ENCODE data around the gene HEYL. TPM values are rescaled to one million over a fixed set of nuclear protein-coding genes. Genes with fewer than 3 reads are reported as not detected.

Gene HEYL
- total RNA-seq, 1 donor from 2014 or later: 34.0 TPM

DNA sequence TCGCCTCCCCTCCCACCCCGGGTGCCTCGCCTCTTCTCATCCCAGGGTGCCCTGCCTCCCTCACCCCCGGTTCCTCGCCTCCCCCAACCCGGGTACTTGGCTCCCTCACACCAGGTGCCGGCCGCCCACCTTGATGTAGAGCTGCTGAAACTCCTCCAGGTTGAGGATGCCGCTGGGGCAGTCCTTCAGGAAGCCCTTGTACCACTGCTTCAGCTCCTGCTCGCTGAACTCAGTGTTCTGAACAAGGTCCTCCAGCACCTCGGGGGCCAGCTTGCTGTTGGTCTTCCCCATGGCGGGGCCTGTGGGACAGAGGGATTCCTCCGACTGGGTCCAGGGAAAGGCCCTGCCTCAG, 44.8 kb upstream of the HEYL start:
- Histone ChIP-seq H3K27me3 (no peaks in the 10 kb centered on the region), H3K27ac (no peak overlapping the region)

DNA sequence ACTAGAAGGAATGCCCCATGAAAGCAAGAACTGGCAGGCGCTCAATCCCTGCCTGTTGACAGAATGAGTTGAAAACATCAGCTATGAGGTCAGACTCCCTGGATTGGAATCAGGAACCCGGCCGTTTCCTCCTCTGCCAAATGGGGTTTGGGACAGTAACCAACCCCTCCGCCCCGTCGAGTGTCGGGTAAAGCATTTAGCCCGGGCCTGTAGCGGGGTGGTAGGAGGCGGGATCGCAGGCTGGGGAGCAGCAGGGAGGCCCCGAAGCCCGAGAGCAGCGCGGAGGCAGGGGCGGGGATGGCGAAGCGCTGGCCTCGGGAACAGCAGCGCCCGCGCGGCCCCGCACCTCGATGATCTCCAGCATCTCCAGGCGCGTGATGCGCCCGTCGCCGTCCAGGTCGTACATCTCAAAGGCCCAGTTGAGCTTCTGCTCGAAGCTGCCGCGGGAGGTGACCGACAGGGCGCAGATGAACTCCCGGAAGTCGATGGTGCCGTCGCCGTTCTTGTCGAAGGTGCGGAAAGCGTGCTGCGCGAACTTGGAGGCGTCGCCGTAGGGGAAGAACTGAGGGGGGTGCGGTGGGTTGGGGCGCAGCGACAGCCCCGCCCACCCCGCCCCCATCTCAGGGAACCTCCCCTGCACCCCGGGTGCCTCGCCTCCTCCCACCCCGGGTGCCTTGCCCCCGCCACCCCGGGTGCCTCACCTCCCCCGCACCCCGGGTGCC, 44.3 kb upstream of the HEYL start:
- no peak for TF ChIP-seq CTCF (IDR thresholded peaks at IDR 0.05)
- DNase-seq (ENCODE audit: low spot score in 2 of 2): no peak
- intact Hi-C loops (cut with DNase I): no loop called here
- no peaks in the 10 kb centered on the region for H3K4me1 ChIP-seq
- no peaks in the 10 kb centered on the region for H3K9me3 ChIP-seq
- H3K4me3 ChIP-seq: no peak overlapping the region
- no peak overlapping the region for H3K27ac ChIP-seq
- H3K36me3 ChIP-seq: no peaks in the 10 kb centered on the region
- no peaks in the 10 kb centered on the region for H3K27me3 ChIP-seq

More for the DNA sequence above, 44.8 kb upstream of the HEYL start:
- no peak for DNase-seq (ENCODE audit: low spot score in 2 of 2)
- Histone ChIP-seq H3K9me3 (no peaks in the 10 kb centered on the region), H3K4me3 (no peak overlapping the region), H3K4me1 (no peaks in the 10 kb centered on the region), H3K36me3 (no peaks in the 10 kb centered on the region)
- no peak for TF ChIP-seq CTCF (IDR thresholded peaks at IDR 0.05)
- intact Hi-C loops (cut with DNase I): no loop called here

- no peak for DNase-seq (ENCODE audit: low spot score in 2 of 2)
- intact Hi-C loops (cut with DNase I): no loop called here
- no peak for TF ChIP-seq CTCF (IDR thresholded peaks at IDR 0.05)
- Histone ChIP-seq H3K9me3 (no peaks in the 10 kb centered on the region), H3K4me3 (no peak overlapping the region), H3K27me3 (no peaks in the 10 kb centered on the region), H3K4me1 (no peaks in the 10 kb centered on the region), H3K36me3 (no peaks in the 10 kb centered on the region), H3K27ac (no peak overlapping the region)
These were observed 42.6 kb upstream of the HEYL start for GRCh38 chr1:39681999-39682398.

DNA sequence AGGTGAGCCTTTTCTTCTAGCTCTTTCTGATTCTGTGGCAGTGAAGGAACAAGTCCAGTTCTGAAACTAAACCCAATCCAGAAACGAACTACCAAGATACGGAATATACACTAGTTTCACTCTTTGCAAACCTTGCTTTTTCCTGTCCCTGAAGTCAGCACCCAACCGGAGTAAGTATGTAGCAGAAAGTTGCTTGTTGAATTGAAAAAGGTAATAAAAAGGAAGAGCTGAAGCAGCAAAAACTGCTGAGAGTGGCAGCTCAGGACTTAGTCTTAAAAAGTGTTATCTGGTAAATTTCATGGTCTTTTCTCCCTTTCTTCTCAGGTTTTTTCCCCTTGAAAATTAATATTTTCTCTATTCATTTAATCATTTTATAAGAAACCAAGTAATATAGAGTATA, 41.9 kb upstream of the HEYL start:
- no peaks in the 10 kb centered on the region for H3K27me3 ChIP-seq
- no peak for TF ChIP-seq CTCF (IDR thresholded peaks at IDR 0.05)
- H3K4me1 ChIP-seq: no peaks in the 10 kb centered on the region
- H3K4me3 ChIP-seq: no peak overlapping the region
- DNase-seq (ENCODE audit: low spot score in 2 of 2): no peak
- H3K27ac ChIP-seq: no peak overlapping the region
- no peaks in the 10 kb centered on the region for H3K9me3 ChIP-seq
- intact Hi-C loops (cut with DNase I): no loop called here
- no peaks in the 10 kb centered on the region for H3K36me3 ChIP-seq

DNA sequence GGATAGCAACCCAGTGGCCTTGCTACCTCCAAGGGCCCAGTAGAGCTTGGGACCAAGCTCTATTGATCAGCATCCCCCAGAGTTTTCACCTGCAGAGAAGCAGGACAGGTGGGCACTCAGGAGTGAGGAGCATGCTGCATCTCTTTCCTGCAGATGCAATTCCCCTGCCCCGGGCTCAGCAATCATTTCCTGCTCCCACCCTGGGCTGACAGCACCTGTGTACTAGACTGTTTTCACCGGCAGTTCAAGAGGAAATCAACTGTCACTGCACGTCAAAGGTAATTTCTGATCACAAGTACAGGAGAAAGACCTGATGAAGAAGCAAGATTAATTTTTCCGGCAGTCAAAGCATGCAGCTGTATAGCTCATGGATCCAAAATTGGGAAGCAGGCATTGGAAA, 41.3 kb upstream of the HEYL start:
- Histone ChIP-seq H3K27me3 (no peaks in the 10 kb centered on the region), H3K9me3 (no peaks in the 10 kb centered on the region), H3K4me3 (no peak overlapping the region), H3K36me3 (no peaks in the 10 kb centered on the region), H3K4me1 (no peaks in the 10 kb centered on the region), H3K27ac (no peak overlapping the region)
- no peak for DNase-seq (ENCODE audit: low spot score in 2 of 2)
- intact Hi-C loops (cut with DNase I): no loop called here
- no peak for TF ChIP-seq CTCF (IDR thresholded peaks at IDR 0.05)

GRCh38 chr1:39679821-39680220, 40.4 kb upstream of the HEYL start:
- no peak for TF ChIP-seq CTCF (IDR thresholded peaks at IDR 0.05)
- H3K4me3 ChIP-seq: no peak overlapping the region
- intact Hi-C loops (cut with DNase I): no loop called here
- H3K4me1 ChIP-seq: no peaks in the 10 kb centered on the region
- no peaks in the 10 kb centered on the region for H3K36me3 ChIP-seq
- H3K27me3 ChIP-seq: no peaks in the 10 kb centered on the region
- no peaks in the 10 kb centered on the region for H3K9me3 ChIP-seq
- H3K27ac ChIP-seq: no peak overlapping the region
- DNase-seq (ENCODE audit: low spot score in 2 of 2): no peak
